Astrocyte (in vitro differentiated cells and primary cell): ENCODE results near the gene CELA3B.
"Not testable (repeated sequence)": the region's sequence is repeated elsewhere in the genome, so short reads cannot be mapped to it uniquely, and the experiment has no call there.

Experiments used
- CTCF ChIP-seq: IDR thresholded peaks from 2 replicates; pipeline ENCODE4 v1.5.1; 2011; ENCODE audit warnings: low read depth, mild to moderate bottlenecking, inconsistent platforms, low read length, moderate library complexity; ENCODE audit not compliant: insufficient read depth
- EZH2 ChIP-seq: IDR thresholded peaks from 2 replicates; pipeline ENCODE4 v1.6.1; 2012; ENCODE audit warnings: mild to moderate bottlenecking, low read length, inconsistent platforms; ENCODE audit not compliant: insufficient read depth

- not testable (repeated sequence) for TF ChIP-seq CTCF, EZH2
These were observed 33.7 kb upstream of the CELA3B start for GRCh38 chr1:21942959-21943640.
